Measurements from ENCODE around the gene WDCP.
"Not testable (repeated sequence)": the region's sequence is repeated elsewhere in the genome, so short reads cannot be mapped to it uniquely, and the experiment has no call there.

Gene WDCP

GRCh38 chr2:24055750-24056149, 8.6 kb upstream of the WDCP start:
- DNase-seq = no peak

GRCh38 chr2:24054366-24055010, 7.3 kb upstream of the WDCP start:
- no peak for DNase-seq

GRCh38 chr2:24052951-24053350, 5.8 kb upstream of the WDCP start:
- no peak for DNase-seq

GRCh38 chr2:24051833-24052232, 4.6 kb upstream of the WDCP start:
- DNase-seq = no peak

- DNase-seq = no peak
These were observed 3.1 kb upstream of the WDCP start for GRCh38 chr2:24050041-24050979.

GRCh38 chr2:24049485-24050021, 2.4 kb upstream of the WDCP start, which contains the start of gene FKBP1B:
FKBP1B (plus strand) TSS chr2:24049741; CDS start chr2:24049850, 109 bp downstream.
- DNase-seq = peak; percentile 30

- DNase-seq = no peak
These were observed 1.7 kb upstream of the WDCP start for GRCh38 chr2:24048769-24049484.

GRCh38 chr2:24047703-24048033, 477 bp upstream of the WDCP start:
- DNase-seq = no peak

- DNase-seq = no peak
These were observed 627 bp downstream of the WDCP start for GRCh38 chr2:24046599-24046929.

GRCh38 chr2:24045511-24046508, 1.4 kb downstream of the WDCP start:
- DNase-seq = no peak

- DNase-seq = not testable (repeated sequence)
These were observed 4.1 kb downstream of the WDCP start for GRCh38 chr2:24043133-24043532.

GRCh38 chr2:24040511-24040910, 6.7 kb downstream of the WDCP start:
- DNase-seq = no peak

- DNase-seq = no peak
These were observed 8.2 kb downstream of the WDCP start for GRCh38 chr2:24038786-24039499.

- no peak for DNase-seq
These were observed 21.0 kb downstream of the WDCP start for GRCh38 chr2:24026233-24026632.

- DNase-seq = no peak
These were observed 22.1 kb downstream of the WDCP start for GRCh38 chr2:24024996-24025663.

GRCh38 chr2:24024018-24024417, 23.2 kb downstream of the WDCP start:
- no peak for DNase-seq

- no peak for DNase-seq
These were observed 24.1 kb downstream of the WDCP start for GRCh38 chr2:24022975-24023575.

- DNase-seq = no peak
These were observed 24.7 kb downstream of the WDCP start for GRCh38 chr2:24022324-24022974.

- DNase-seq = peak; percentile 11
These were observed 25.8 kb downstream of the WDCP start for GRCh38 chr2:24021122-24021998.

All from activated CD4-positive, alpha-beta T cell treated with anti-CD3 and anti-CD28 coated beads, Interleukin-2, amount 50 U/mL, for 1 hour (primary cell).